Activated naive CD4-positive, alpha-beta T cell treated with anti-CD3 and anti-CD28 coated beads, Interleukin-2, amount 50 U/mL, for 24 hours (primary cell): Measurements from ENCODE around the gene SCGB1A1.

Source experiments
- H3K27ac Mint-ChIP-seq: one replicate; pipeline ENCODE4 v1.8.0; 2021; ENCODE audit warnings: mild to moderate bottlenecking, mixed read lengths
- H3K27me3 Mint-ChIP-seq: one replicate; pipeline ENCODE4 v1.8.0; 2021; ENCODE audit warnings: mixed read lengths
- H3K36me3 Mint-ChIP-seq: one replicate; pipeline ENCODE4 v1.8.0; 2021; ENCODE audit warnings: mixed read lengths
- H3K4me1 Mint-ChIP-seq: one replicate; pipeline ENCODE4 v1.8.0; 2021; ENCODE audit warnings: mixed read lengths
- H3K4me3 Mint-ChIP-seq: one replicate; pipeline ENCODE4 v1.8.0; 2021; ENCODE audit warnings: mild to moderate bottlenecking, mixed read lengths
- H3K9me3 Mint-ChIP-seq: one replicate; pipeline ENCODE4 v1.8.0; 2021; ENCODE audit warnings: mixed read lengths

The SCGB1A1 gene

GRCh38 chr11:62472063-62472884 lies 53.4 kb downstream of the SCGB1A1 start:
- Mint-ChIP-seq H3K27me3 (no peaks in the 10 kb centered on the region), H3K36me3 (no peaks in the 10 kb centered on the region), H3K9me3 (no peaks in the 10 kb centered on the region), H3K4me3 (no peak overlapping the region), H3K27ac (no peak overlapping the region), H3K4me1 (no peaks in the 10 kb centered on the region)
